IPS-18c (cell line): Measurements from ENCODE around the gene DCLRE1C.
"Not testable (repeated sequence)": the region's sequence is repeated elsewhere in the genome, so short reads cannot be mapped to it uniquely, and the experiment has no call there.

Source experiments
- H3K4me3 ChIP-seq: 2 replicates; pipeline ENCODE4 v1.7.0; 2013; ENCODE audit warnings: low read depth, mild to moderate bottlenecking, low read length, moderate library complexity; ENCODE audit not compliant: insufficient read depth
- H3K9me3 ChIP-seq: one replicate; pipeline ENCODE4 v1.6.1; 2013; ENCODE audit warnings: mild to moderate bottlenecking, low read length, moderate library complexity; ENCODE audit not compliant: control insufficient read depth, insufficient read depth

Gene DCLRE1C

GRCh38 chr10:14909101-14909500 is 44.8 kb downstream of the DCLRE1C start:
- Histone ChIP-seq H3K4me3 (no peak overlapping the region), H3K9me3 (no peaks in the 10 kb centered on the region)

GRCh38 chr10:14907591-14907990 is 46.3 kb downstream of the DCLRE1C start:
- not testable (repeated sequence) for H3K4me3 ChIP-seq, H3K9me3 ChIP-seq

- no peak overlapping the region for H3K4me3 ChIP-seq
- no peaks in the 10 kb centered on the region for H3K9me3 ChIP-seq
These were observed 47.1 kb downstream of the DCLRE1C start for GRCh38 chr10:14906765-14907164.

GRCh38 chr10:14905890-14906289 is 48.0 kb downstream of the DCLRE1C start:
- no peak overlapping the region for H3K4me3 ChIP-seq

GRCh38 chr10:14904864-14905263 is 49.0 kb downstream of the DCLRE1C start:
- Histone ChIP-seq H3K9me3 (no peaks in the 10 kb centered on the region), H3K4me3 (no peak overlapping the region)

More at GRCh38 chr10:14905890-14906289, 48.0 kb downstream of the DCLRE1C start:
- no peaks in the 10 kb centered on the region for H3K9me3 ChIP-seq

- no peaks in the 10 kb centered on the region for H3K9me3 ChIP-seq
These were observed 49.6 kb downstream of the DCLRE1C start for GRCh38 chr10:14904316-14904732.

GRCh38 chr10:14891151-14891550 is 62.7 kb downstream of the DCLRE1C start:
- H3K9me3 ChIP-seq = no peaks in the 10 kb centered on the region

More at GRCh38 chr10:14904316-14904732, 49.6 kb downstream of the DCLRE1C start:
- H3K4me3 ChIP-seq = no peak overlapping the region

GRCh38 chr10:14889318-14889717 is 64.6 kb downstream of the DCLRE1C start:
- no peaks in the 10 kb centered on the region for H3K9me3 ChIP-seq
- H3K4me3 ChIP-seq = no peak overlapping the region

More at GRCh38 chr10:14891151-14891550, 62.7 kb downstream of the DCLRE1C start:
- H3K4me3 ChIP-seq = no peak overlapping the region

GRCh38 chr10:14884082-14884481 is 69.8 kb downstream of the DCLRE1C start:
- no peaks in the 10 kb centered on the region for H3K9me3 ChIP-seq
- H3K4me3 ChIP-seq = no peak overlapping the region

GRCh38 chr10:14880229-14880628 is 73.7 kb downstream of the DCLRE1C start:
- H3K4me3 ChIP-seq = peak overlapping the region; percentile 97
- no peaks in the 10 kb centered on the region for H3K9me3 ChIP-seq

- Histone ChIP-seq H3K9me3 (no peaks in the 10 kb centered on the region), H3K4me3 (peak overlapping the region; percentile 97)
These were observed 74.0 kb downstream of the DCLRE1C start for GRCh38 chr10:14879928-14880193.

- Histone ChIP-seq H3K9me3 (no peaks in the 10 kb centered on the region), H3K4me3 (peak overlapping the region; percentile 97)
These were observed 74.6 kb downstream of the DCLRE1C start for GRCh38 chr10:14879124-14879927.

- H3K9me3 ChIP-seq = no peaks in the 10 kb centered on the region
These were observed 75.4 kb downstream of the DCLRE1C start, which contains the start of gene SUV39H2 for GRCh38 chr10:14878266-14879123. Gene SUV39H2 (plus strand): TSS chr10:14878866. CDS start chr10:14878889, 23 bp downstream.

GRCh38 chr10:14876764-14877163 is 77.1 kb downstream of the DCLRE1C start:
- no peaks in the 10 kb centered on the region for H3K9me3 ChIP-seq
- no peak overlapping the region for H3K4me3 ChIP-seq

More at GRCh38 chr10:14878266-14879123, 75.4 kb downstream of the DCLRE1C start, which contains the start of gene SUV39H2:
- peak within 1 kb of the TSS; percentile 97 for H3K4me3 ChIP-seq

GRCh38 chr10:14875941-14876340 is 78.0 kb downstream of the DCLRE1C start:
- Histone ChIP-seq H3K9me3 (no peaks in the 10 kb centered on the region), H3K4me3 (no peak overlapping the region)

GRCh38 chr10:14873090-14873760 is 80.7 kb downstream of the DCLRE1C start:
- H3K4me3 ChIP-seq = no peak overlapping the region

GRCh38 chr10:14864871-14865270 is 89.0 kb downstream of the DCLRE1C start:
- not testable (repeated sequence) for H3K9me3 ChIP-seq

More at GRCh38 chr10:14873090-14873760, 80.7 kb downstream of the DCLRE1C start:
- no peaks in the 10 kb centered on the region for H3K9me3 ChIP-seq

More at GRCh38 chr10:14864871-14865270, 89.0 kb downstream of the DCLRE1C start:
- H3K4me3 ChIP-seq = not testable (repeated sequence)
